ENCODE results near the gene BRSK1.
A peak's percentile ranks its signal among the peaks of the same experiment; 100 is the strongest.

The BRSK1 gene

DNA sequence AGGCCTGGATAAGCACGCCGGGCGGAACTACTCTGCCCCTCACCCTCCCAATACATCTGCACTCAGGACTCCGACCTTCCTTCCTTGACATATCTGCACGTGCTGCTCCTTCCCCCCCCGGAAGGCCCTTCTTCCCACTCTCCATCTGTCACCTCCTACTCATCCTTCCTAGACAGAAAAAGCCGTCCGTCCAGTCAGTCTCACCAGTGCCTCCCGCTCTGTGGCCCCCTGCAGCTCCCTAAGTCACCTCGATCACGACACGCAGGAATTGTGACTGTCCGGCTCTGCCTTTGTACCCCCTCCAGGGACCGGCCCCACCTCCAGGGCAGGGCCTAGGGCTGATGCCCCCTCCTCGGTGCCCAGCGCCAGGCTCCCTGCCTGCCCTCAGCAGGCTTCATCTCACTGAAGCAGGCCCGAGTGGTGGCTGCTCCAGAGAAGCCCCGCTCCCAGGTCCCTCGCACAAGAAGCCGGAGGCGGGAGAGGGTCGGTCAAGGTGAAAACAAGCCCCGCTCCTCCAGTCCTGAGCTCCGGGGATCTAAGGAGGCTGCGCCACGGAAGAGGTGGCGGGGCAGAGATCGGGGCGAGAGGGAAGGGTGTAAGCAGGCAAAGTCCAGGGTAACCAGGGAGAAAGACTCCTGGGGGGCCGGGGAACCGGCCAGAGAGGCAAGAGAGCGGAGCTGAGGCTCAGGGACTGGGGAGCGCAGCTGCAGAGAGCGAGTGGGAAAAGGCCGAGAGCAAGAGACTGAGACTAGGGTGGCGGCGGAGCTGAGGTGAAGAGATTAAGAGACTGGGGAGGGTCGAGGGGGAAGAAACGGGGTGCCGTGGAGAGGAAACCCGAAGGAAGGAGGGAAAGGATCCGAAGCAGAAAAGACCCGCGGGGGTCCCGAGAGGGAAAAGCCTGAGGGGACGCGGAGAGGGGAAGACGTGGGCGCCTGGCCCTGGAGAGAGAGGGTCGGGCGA is 26.1 kb upstream of the BRSK1 start:
- TF ChIP-seq EZH2 (IDR thresholded peaks at IDR 0.05; ENCODE audit: borderline replicate concordance, low read depth, low read length, severe bottlenecking), result no peak
- TF ChIP-seq, protein P1, sequence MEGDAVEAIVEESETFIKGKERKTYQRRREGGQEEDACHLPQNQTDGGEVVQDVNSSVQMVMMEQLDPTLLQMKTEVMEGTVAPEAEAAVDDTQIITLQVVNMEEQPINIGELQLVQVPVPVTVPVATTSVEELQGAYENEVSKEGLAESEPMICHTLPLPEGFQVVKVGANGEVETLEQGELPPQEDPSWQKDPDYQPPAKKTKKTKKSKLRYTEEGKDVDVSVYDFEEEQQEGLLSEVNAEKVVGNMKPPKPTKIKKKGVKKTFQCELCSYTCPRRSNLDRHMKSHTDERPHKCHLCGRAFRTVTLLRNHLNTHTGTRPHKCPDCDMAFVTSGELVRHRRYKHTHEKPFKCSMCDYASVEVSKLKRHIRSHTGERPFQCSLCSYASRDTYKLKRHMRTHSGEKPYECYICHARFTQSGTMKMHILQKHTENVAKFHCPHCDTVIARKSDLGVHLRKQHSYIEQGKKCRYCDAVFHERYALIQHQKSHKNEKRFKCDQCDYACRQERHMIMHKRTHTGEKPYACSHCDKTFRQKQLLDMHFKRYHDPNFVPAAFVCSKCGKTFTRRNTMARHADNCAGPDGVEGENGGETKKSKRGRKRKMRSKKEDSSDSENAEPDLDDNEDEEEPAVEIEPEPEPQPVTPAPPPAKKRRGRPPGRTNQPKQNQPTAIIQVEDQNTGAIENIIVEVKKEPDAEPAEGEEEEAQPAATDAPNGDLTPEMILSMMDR (IDR thresholded peaks at IDR 0.05; ENCODE audit: borderline replicate concordance, extremely low read depth, low read length, poor library complexity, severe bottlenecking), result no peak
- Histone ChIP-seq H3K9me3 (ENCODE audit: insufficient read depth, low read length, severe bottlenecking) (no peaks in the 10 kb centered on the region), H4K20me1 (ENCODE audit: insufficient read depth, low read length) (peaks cover 55% of the 10 kb centered on the region), H3K4me2 (ENCODE audit: insufficient read depth, low read length) (peak overlapping the region; percentile 91), H3K9ac (ENCODE audit: low read depth, low read length) (peak overlapping the region; percentile 94), H3K27ac (ENCODE audit: low read length) (peak overlapping the region; percentile 67), H3K36me3 (ENCODE audit: insufficient read depth, low read length) (peaks cover 34% of the 10 kb centered on the region), H3K4me1 (ENCODE audit: insufficient read depth, low read length) (peaks cover 65% of the 10 kb centered on the region), H3K27me3 (ENCODE audit: insufficient read depth, low read length, poor library complexity) (no peaks in the 10 kb centered on the region), H3K4me3 (ENCODE audit: low read depth in 1 of 2, low read length in 2 of 2) (peak overlapping the region; percentile 64 to 85), H2AFZ (ENCODE audit: low read depth, low read length) (no peak overlapping the region), H3K79me2 (ENCODE audit: insufficient read depth, low read length) (peaks cover 69% of the 10 kb centered on the region)
- ATAC-seq (ENCODE audit: insufficient read depth, low read depth) (no peak), DNase-seq (peak; percentile 40)

DNA sequence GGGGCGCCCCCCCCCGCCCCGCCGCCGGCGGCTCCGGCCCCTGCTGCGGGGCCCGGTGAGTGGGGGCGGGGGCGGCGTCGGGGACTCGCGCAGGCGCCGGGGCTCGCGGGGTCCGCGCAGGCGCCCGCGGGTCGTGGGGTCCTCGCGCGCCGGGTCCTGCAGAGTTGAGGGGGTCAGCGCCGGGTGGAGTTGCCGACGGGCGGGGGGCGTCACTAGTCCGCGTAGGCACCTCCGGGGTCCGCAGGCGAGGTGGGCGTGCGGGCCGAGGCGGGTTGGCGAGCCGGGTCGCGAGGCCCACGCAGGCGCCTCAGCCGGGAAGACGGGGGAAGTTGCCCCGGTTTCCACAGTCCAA is 25.3 kb upstream of the BRSK1 start:
- Histone ChIP-seq H3K36me3 (ENCODE audit: insufficient read depth, low read length) (peaks cover 27% of the 10 kb centered on the region; the same call in 1 of the 2 replicates), H3K9me3 (ENCODE audit: insufficient read depth, low read length, severe bottlenecking) (no peaks in the 10 kb centered on the region), H3K9ac (ENCODE audit: low read depth, low read length) (peak overlapping the region; percentile 94), H3K4me2 (ENCODE audit: insufficient read depth, low read length) (peak overlapping the region; percentile 91), H2AFZ (ENCODE audit: low read depth, low read length) (peak overlapping the region; percentile 81), H3K4me3 (ENCODE audit: low read depth in 1 of 2, low read length in 2 of 2) (peak overlapping the region; percentile 64 to 85; a peak in 3 of 4 replicates), H3K4me1 (ENCODE audit: insufficient read depth, low read length) (peaks cover 58% of the 10 kb centered on the region), H3K27ac (ENCODE audit: low read length) (peak overlapping the region; percentile 97), H3K79me2 (ENCODE audit: insufficient read depth, low read length) (peaks cover 62% of the 10 kb centered on the region), H3K27me3 (ENCODE audit: insufficient read depth, low read length, poor library complexity) (no peaks in the 10 kb centered on the region), H4K20me1 (ENCODE audit: insufficient read depth, low read length) (peaks cover 48% of the 10 kb centered on the region)
- DNase-seq, result peak; percentile 52
- TF ChIP-seq, protein P1 (IDR thresholded peaks at IDR 0.05; ENCODE audit: borderline replicate concordance, extremely low read depth, low read length, poor library complexity, severe bottlenecking), result no peak
- no peak for TF ChIP-seq EZH2 (IDR thresholded peaks at IDR 0.05; ENCODE audit: borderline replicate concordance, low read depth, low read length, severe bottlenecking)
- ATAC-seq (ENCODE audit: insufficient read depth, low read depth), result peak; percentile 7; the same call in 1 of the 3 replicates

GRCh38 chr19:55258828-55259539 is 24.8 kb upstream of the BRSK1 start, which contains the start of gene PPP6R1:
Gene PPP6R1, minus strand, starts transcription at chr19:55259017. Its CDS starts 11,914 bp downstream, at chr19:55247103.
- no peak for TF ChIP-seq EZH2 (IDR thresholded peaks at IDR 0.05; ENCODE audit: borderline replicate concordance, low read depth, low read length, severe bottlenecking)
- TF ChIP-seq, protein P1 (IDR thresholded peaks at IDR 0.05; ENCODE audit: borderline replicate concordance, extremely low read depth, low read length, poor library complexity, severe bottlenecking), result no peak
- Histone ChIP-seq H2AFZ (ENCODE audit: low read depth, low read length) (peak within 1 kb of the TSS; percentile 81), H3K27me3 (ENCODE audit: insufficient read depth, low read length, poor library complexity) (no peaks in the 10 kb centered on the region)

More at GRCh38 chr19:55258828-55259539, 24.8 kb upstream of the BRSK1 start, which contains the start of gene PPP6R1:
- Histone ChIP-seq H3K4me3 (ENCODE audit: low read depth in 1 of 2, low read length in 2 of 2) (peak within 1 kb of the TSS; percentile 64 to 85), H3K27ac (ENCODE audit: low read length) (peak within 1 kb of the TSS; percentile 99), H3K9me3 (ENCODE audit: insufficient read depth, low read length, severe bottlenecking) (no peaks in the 10 kb centered on the region), H3K9ac (ENCODE audit: low read depth, low read length) (peak within 1 kb of the TSS; percentile 94), H4K20me1 (ENCODE audit: insufficient read depth, low read length) (peaks cover 43% of the 10 kb centered on the region), H3K36me3 (ENCODE audit: insufficient read depth, low read length) (peaks cover 22% of the 10 kb centered on the region; the same call in 1 of the 2 replicates), H3K4me2 (ENCODE audit: insufficient read depth, low read length) (peak within 1 kb of the TSS; percentile 91), H3K4me1 (ENCODE audit: insufficient read depth, low read length) (peaks cover 53% of the 10 kb centered on the region), H3K79me2 (ENCODE audit: insufficient read depth, low read length) (peaks cover 57% of the 10 kb centered on the region)
- peak; percentile 99 for DNase-seq
- peak; percentile 84 for ATAC-seq (ENCODE audit: insufficient read depth, low read depth)
